IMR-90 (cell line): ENCODE measurements around the gene CCNI. TPM values are rescaled to one million over a fixed set of nuclear protein-coding genes. Genes with fewer than 3 reads are reported as not detected.

Source experiments
- ATAC-seq: fragments of 200-7000 bp; cut with Tn5 transposase; 2 replicates; pipeline ENCODE4 v1.9.1; 2020; ENCODE audit warnings: low read depth, mild to moderate bottlenecking, moderate library complexity
- BruUV-seq: library from RNA; stranded (reverse); fragments of 400-500 nt; replicated peaks from 2 replicates; lab custom pipeline; 2021; lab: Mats Ljungman, UMichigan
- CTCF ChIA-PET: fragments of 300-600 bp; formaldehyde crosslinking; extraction: SDS; loops from one replicate; lab custom pipeline; 2021; ENCODE audit warnings: antibody characterized with exemption; lab: Yijun Ruan, JAX
- POLR2A ChIA-PET: fragments of 300-600 bp; sonication (Branson Sonifier 250); formaldehyde crosslinking; loops from one replicate; lab custom pipeline; 2022; ENCODE audit warnings: antibody characterized with exemption; ENCODE audit not compliant: unreplicated experiment; lab: Charles Lee
- DNase-seq: peaks from one replicate; pipeline ENCODE4 v3.0.0; 2013
- H2AFZ ChIP-seq: replicated peaks from 2 replicates; pipeline ENCODE3; 2013; ENCODE audit warnings: low read length, mild to moderate bottlenecking; ENCODE audit not compliant: poor library complexity
- H2AK5ac ChIP-seq: 2 replicates; pipeline ENCODE4 v1.6.1; 2013; ENCODE audit warnings: low read depth, low read length, inconsistent platforms
- H2AK9ac ChIP-seq: replicated peaks from 2 replicates; pipeline ENCODE3; 2013; ENCODE audit warnings: mild to moderate bottlenecking, low read depth, low read length, moderate library complexity; ENCODE audit not compliant: poor library complexity
- H2BK120ac ChIP-seq: 2 replicates; pipeline ENCODE4 v1.6.1; 2013; ENCODE audit warnings: low read depth, low read length, inconsistent platforms
- H2BK15ac ChIP-seq: 3 replicates; pipeline ENCODE4 v1.6.1; 2013; ENCODE audit warnings: low read depth, low read length, inconsistent platforms
- H2BK20ac ChIP-seq: 2 replicates; pipeline ENCODE4 v1.6.1; 2013; ENCODE audit warnings: low read depth, mild to moderate bottlenecking, inconsistent platforms, low read length, moderate library complexity
- H2BK5ac ChIP-seq: 2 replicates; pipeline ENCODE4 v1.6.1; 2013; ENCODE audit warnings: mild to moderate bottlenecking, low read depth, low read length, inconsistent platforms; ENCODE audit not compliant: poor library complexity, severe bottlenecking
- H3K14ac ChIP-seq: replicated peaks from 2 replicates; pipeline ENCODE4 v1.6.1; 2013; ENCODE audit warnings: low read depth, low read length, inconsistent platforms
- H3K18ac ChIP-seq: 2 replicates; pipeline ENCODE4 v1.6.1; 2013; ENCODE audit warnings: low read depth, low read length, control low read depth
- H3K23ac ChIP-seq: 2 replicates; pipeline ENCODE4 v1.6.1; 2013; ENCODE audit warnings: low read depth, low read length, inconsistent platforms
- H3K27ac ChIP-seq: 2 replicates; pipeline ENCODE4 v1.5.1; 2013; ENCODE audit warnings: mild to moderate bottlenecking, control low read depth, low read length; ENCODE audit not compliant: insufficient read depth
- H3K27me3 ChIP-seq: 2 replicates; pipeline ENCODE4 v1.6.1; 2013; ENCODE audit warnings: low read length; ENCODE audit not compliant: control insufficient read depth, insufficient read depth
- H3K36me3 ChIP-seq: 2 replicates; pipeline ENCODE4 v1.6.1; 2013; ENCODE audit warnings: low read length, mixed read lengths; ENCODE audit not compliant: control insufficient read depth, insufficient read depth
- H3K4ac ChIP-seq: 2 replicates; pipeline ENCODE4 v1.6.1; 2013; ENCODE audit warnings: low read depth, low read length, inconsistent platforms
- H3K4me1 ChIP-seq: 2 replicates; pipeline ENCODE4 v1.6.1; 2013; ENCODE audit warnings: low read length, mixed read lengths; ENCODE audit not compliant: control insufficient read depth, insufficient read depth
- H3K4me2 ChIP-seq: 2 replicates; pipeline ENCODE4 v1.6.1; 2013; ENCODE audit warnings: low read depth, mild to moderate bottlenecking, control low read depth, low read length, moderate library complexity
- H3K4me3 ChIP-seq: 2 replicates; pipeline ENCODE4 v1.5.1; 2013; ENCODE audit warnings: low read depth, mild to moderate bottlenecking, control low read depth, low read length, moderate library complexity; ENCODE audit not compliant: insufficient read depth
- H3K56ac ChIP-seq: 2 replicates; pipeline ENCODE4 v1.6.1; 2013; ENCODE audit warnings: low read length, inconsistent platforms; ENCODE audit not compliant: insufficient read depth; ENCODE audit errors: extremely low read depth
- H3K79me1 ChIP-seq, 2 experiments: 2 replicates each; pipeline ENCODE4 v1.6.1; 2013; ENCODE audit warnings: low read length in 2 of 2, inconsistent platforms in 1 of 2, low read depth in 1 of 2
- H3K9ac ChIP-seq: 2 replicates; pipeline ENCODE4 v1.6.1; 2013; ENCODE audit warnings: low read depth, low read length, control low read depth
- H3K9me1 ChIP-seq: 2 replicates; pipeline ENCODE4 v1.6.1; 2013; ENCODE audit warnings: low read length, inconsistent platforms; ENCODE audit not compliant: insufficient read depth
- H3K9me3 ChIP-seq: 2 replicates; pipeline ENCODE4 v1.6.1; 2013; ENCODE audit warnings: low read length; ENCODE audit not compliant: control insufficient read depth, insufficient read depth
- H4K20me1 ChIP-seq: 2 replicates; pipeline ENCODE4 v1.6.1; 2013; ENCODE audit warnings: low read length, inconsistent platforms; ENCODE audit not compliant: insufficient read depth
- H4K5ac ChIP-seq: 2 replicates; pipeline ENCODE4 v1.6.1; 2013; ENCODE audit warnings: mild to moderate bottlenecking, low read depth, low read length, control low read depth
- H4K8ac ChIP-seq, 2 experiments: 2 replicates each; pipeline ENCODE4 v1.6.1; 2013; ENCODE audit warnings: low read depth in 2 of 2, low read length in 2 of 2, control low read depth in 1 of 2, inconsistent platforms in 1 of 2
- H4K91ac ChIP-seq: 2 replicates; pipeline ENCODE4 v1.6.1; 2013; ENCODE audit warnings: low read depth, low read length, inconsistent platforms; ENCODE audit not compliant: insufficient read depth
- CEBPB ChIP-seq: IDR thresholded peaks from 2 replicates; pipeline ENCODE4 v1.6.1; 2012; ENCODE audit warnings: low read depth, low read length, improper control_type of control experiment
- CHD1 ChIP-seq: IDR thresholded peaks from 2 replicates; pipeline ENCODE4 v1.6.1; 2012; ENCODE audit warnings: low read depth, low read length, improper control_type of control experiment
- MXI1 ChIP-seq: IDR thresholded peaks from 2 replicates; pipeline ENCODE4 v1.6.1; 2012; ENCODE audit warnings: low read depth, mild to moderate bottlenecking, low read length, moderate library complexity, borderline replicate concordance
- RAD21 ChIP-seq: IDR thresholded peaks from 2 replicates; pipeline ENCODE4 v1.6.1; 2012; ENCODE audit warnings: low read length, improper control_type of control experiment
- SMC3 ChIP-seq: fragments of 150-350 bp; IDR thresholded peaks from 2 replicates; pipeline ENCODE4 v1.6.1; 2016; ENCODE audit warnings: low read depth, mild to moderate bottlenecking, antibody characterized with exemption, low read length, moderate library complexity
- WGBS, 2 experiments: methylation state at CpG; one replicate each; pipeline versions ENCODE4 v1.1.5 to v1.1.7; 2013; ENCODE audit warnings: missing lambda C conversion rate in 2 of 2; ENCODE audit not compliant: insufficient read length in 1 of 2; ENCODE audit errors: extremely low coverage in 2 of 2; 5-methylcytosine and 5-hydroxymethylcytosine counted together
- dilution Hi-C: fragments of 300-500 bp; cut with HindIII; formaldehyde crosslinking; loops from one replicate; pipeline ENCODE4 v1.14.3; 2018; ENCODE audit warnings: low sequenced_read_pairs; ENCODE audit not compliant: unreplicated experiment
- in situ Hi-C: fragments of 300-500 bp; cut with MboI; formaldehyde crosslinking; loops from 3 replicates; pipeline ENCODE4 v1.14.3; 2019; ENCODE audit warnings: low sequenced_read_pairs, inconsistent platforms, mixed read lengths
- intact Hi-C: fragments of 100-400 bp; cut with micrococcal nuclease; formaldehyde crosslinking; loops from 2 replicates; pipeline ENCODE4 v1.10.0; 2022
- polyA plus RNA-seq, 3 experiments: library from polyadenylated mRNA; depleted of rRNA; stranded (reverse); fragments of >200 nt; gene quantifications; 2 replicates each; pipeline ENCODE4 v1.2.3, GENCODE V29; 2012; ENCODE audit warnings: low replicate concordance in 1 of 3
- total RNA-seq: library from RNA; depleted of rRNA; stranded (reverse); fragments of >200 nt; gene quantifications from 2 replicates; pipeline ENCODE4 v1.2.3, GENCODE V29; 2012
- TF ChIP-seq, protein P1 (sequence below): fragments of 150-350 bp; IDR thresholded peaks from 2 replicates; pipeline ENCODE4 v1.6.1; 2017; ENCODE audit warnings: mild to moderate bottlenecking, antibody characterized with exemption, low read length, low read depth

CCNI gene
- total and polyA plus RNA-seq, 2 of the 4 experiments (the other 2 are of a cell fraction) = 70.1 to 100 TPM

DNA sequence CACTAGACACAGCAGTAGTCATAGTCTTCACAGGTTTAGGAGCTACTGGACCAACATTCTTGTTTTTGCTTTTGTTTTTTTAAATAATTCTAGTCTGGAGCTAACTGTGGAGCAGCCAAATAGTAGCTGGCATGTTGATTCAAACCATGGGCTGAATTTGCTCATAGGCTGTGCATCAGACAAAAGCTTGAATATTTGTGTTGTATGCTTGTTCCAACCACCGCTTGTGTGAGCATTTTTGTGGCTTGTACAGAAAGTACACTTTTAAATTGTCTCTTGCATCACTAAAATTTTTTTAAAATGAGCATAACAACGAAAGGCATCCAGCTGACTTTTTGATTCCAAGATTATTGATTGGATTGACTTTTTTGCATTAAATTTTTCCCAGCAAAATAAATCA, 39.6 kb downstream of the CCNI start:
- Histone ChIP-seq H3K4me2 (peak overlapping the region; percentile 33; the same call in 1 of the 2 replicates), H2AK5ac (no peak overlapping the region), H2AK9ac (no peak overlapping the region), H4K5ac (no peak overlapping the region; the same call in 1 of the 2 replicates), H3K14ac (no peak overlapping the region), H3K27me3 (no peaks in the 10 kb centered on the region), H3K4me3 (no peak overlapping the region), H2AFZ (no peak overlapping the region), H3K18ac (peak overlapping the region; percentile 10; the same call in 1 of the 2 replicates), H3K27ac (peak overlapping the region; percentile 36; the same call in 1 of the 2 replicates), H3K9me3 (no peaks in the 10 kb centered on the region), H3K79me1 (peaks cover 30 to 69% of the 10 kb centered on the region in 2 experiments), H2BK20ac (no peak overlapping the region), H3K36me3 (peaks cover 45% of the 10 kb centered on the region), H2BK120ac (peak overlapping the region; percentile 63; the same call in 1 of the 2 replicates), H3K9me1 (peaks cover 17% of the 10 kb centered on the region), H4K8ac (peak overlapping the region in 1 of 2 experiments; percentile 39; a peak in 1 of 4 replicates), H3K4ac (no peak overlapping the region; the same call in 1 of the 2 replicates), H2BK5ac (peak overlapping the region; percentile 91), H3K4me1 (peaks cover 27% of the 10 kb centered on the region), H3K9ac (peak overlapping the region; percentile 4; the same call in 1 of the 2 replicates), H3K56ac (peak overlapping the region; percentile 27; the same call in 1 of the 2 replicates), H3K23ac (peak overlapping the region; percentile 31; the same call in 1 of the 2 replicates), H2BK15ac (no peak overlapping the region), H4K91ac (no peak overlapping the region), H4K20me1 (no peaks in the 10 kb centered on the region; the same call in 1 of the 2 replicates)
- no TSS peak for BruUV-seq
- TF ChIP-seq, protein P1, sequence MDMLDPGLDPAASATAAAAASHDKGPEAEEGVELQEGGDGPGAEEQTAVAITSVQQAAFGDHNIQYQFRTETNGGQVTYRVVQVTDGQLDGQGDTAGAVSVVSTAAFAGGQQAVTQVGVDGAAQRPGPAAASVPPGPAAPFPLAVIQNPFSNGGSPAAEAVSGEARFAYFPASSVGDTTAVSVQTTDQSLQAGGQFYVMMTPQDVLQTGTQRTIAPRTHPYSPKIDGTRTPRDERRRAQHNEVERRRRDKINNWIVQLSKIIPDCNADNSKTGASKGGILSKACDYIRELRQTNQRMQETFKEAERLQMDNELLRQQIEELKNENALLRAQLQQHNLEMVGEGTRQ = no peak
- TF ChIP-seq CHD1 (no peak), MXI1 (no peak), SMC3 (0 out of 2 replicates have a peak, but pooled peaks have one; percentile 2), RAD21 (no peak), CEBPB (peak; percentile 86)
- ATAC-seq (peak; percentile 78), DNase-seq (peak; percentile 94)
- in situ Hi-C loops = no loop called here
- POLR2A ChIA-PET = no interaction called here
- CTCF ChIA-PET = no interaction called here
- WGBS, 2 experiments = no CpG with 5 or more reads among the region's 2 CpGs
- dilution Hi-C loops = no loop called here
- intact Hi-C loops = loop anchor here (1.0 to 5.0 kb wide), 3 partner anchors 49 to 284 kb away; no protein-coding TSS in a partner anchor
